Neural cell (in vitro differentiated cells): Measurements from ENCODE around the gene ARID4A. TPM values are rescaled to one million over a fixed set of nuclear protein-coding genes. Genes with fewer than 3 reads are reported as not detected.

Experiments
- H2AFZ ChIP-seq: fragments of 200-600, 300-800 bp; sonication (generic), shearing (Covaris generic); 2 replicates; pipeline ENCODE4 v1.6.0; 2014; ENCODE audit warnings: low read depth, mild to moderate bottlenecking, antibody characterized with exemption, low read length, moderate library complexity
- H3F3A ChIP-seq: fragments of 200-600 bp; shearing (Covaris generic); 2 replicates; pipeline ENCODE4 v1.6.1; 2016; ENCODE audit warnings: mild to moderate bottlenecking, moderate library complexity, mixed read lengths, antibody characterized with exemption, low read length; ENCODE audit not compliant: insufficient read depth, poor library complexity, severe bottlenecking
- H3K27ac ChIP-seq: fragments of 200-600, 300-800 bp; sonication (generic), shearing (Covaris generic); 2 replicates; pipeline ENCODE4 v1.5.1; 2014; ENCODE audit warnings: mild to moderate bottlenecking, low read length, moderate library complexity
- H3K27me3 ChIP-seq: fragments of 300-800, 200-600 bp; sonication (generic), shearing (Covaris generic); 2 replicates; pipeline ENCODE4 v1.6.0; 2014; ENCODE audit warnings: mild to moderate bottlenecking, low read depth, low read length, moderate library complexity; ENCODE audit not compliant: insufficient read depth
- H3K36me3 ChIP-seq: fragments of 300-800, 200-600 bp; sonication (generic), shearing (Covaris generic); 2 replicates; pipeline ENCODE4 v1.5.1; 2014; ENCODE audit warnings: mild to moderate bottlenecking, antibody characterized with exemption, low read length, moderate library complexity; ENCODE audit not compliant: insufficient read depth
- H3K4me2 ChIP-seq: fragments of 300-800, 200-600 bp; sonication (generic), shearing (Covaris generic); 2 replicates; pipeline ENCODE4 v1.6.0; 2014; ENCODE audit warnings: mild to moderate bottlenecking, low read length
- H3K4me3 ChIP-seq: fragments of 300-800, 200-600 bp; sonication (generic), shearing (Covaris generic); 2 replicates; pipeline ENCODE4 v1.5.1; 2014; ENCODE audit warnings: mild to moderate bottlenecking, low read length, moderate library complexity
- H3K79me2 ChIP-seq: fragments of 200-600 bp; shearing (Covaris generic); replicated peaks from 2 replicates; pipeline ENCODE4 v1.6.0; 2014; ENCODE audit warnings: mild to moderate bottlenecking, low read length, moderate library complexity; ENCODE audit not compliant: insufficient read depth
- H3K9ac ChIP-seq: fragments of 300-800, 200-600 bp; sonication (generic), shearing (Covaris generic); 2 replicates; pipeline ENCODE4 v1.6.1; 2016; ENCODE audit warnings: mild to moderate bottlenecking, low read length, mixed read lengths
- H3K9me2 ChIP-seq: fragments of 200-600 bp; shearing (Covaris generic); 2 replicates; pipeline ENCODE4 v1.6.1; 2016; ENCODE audit warnings: mild to moderate bottlenecking, low read length, mixed read lengths; ENCODE audit not compliant: insufficient read depth
- H3K9me3 ChIP-seq: fragments of 200-600, 300-800 bp; sonication (generic), shearing (Covaris generic); 2 replicates; pipeline ENCODE4 v1.6.1; 2016; ENCODE audit warnings: mild to moderate bottlenecking, mixed run types, low read length, moderate library complexity, mixed read lengths
- H4K20me1 ChIP-seq: fragments of 200-600 bp; shearing (Covaris generic); 2 replicates; pipeline ENCODE4 v1.6.1; 2016; ENCODE audit warnings: mild to moderate bottlenecking, mixed run types; ENCODE audit not compliant: insufficient read depth
- CTCF ChIP-seq: fragments of 450-650 bp; IDR thresholded peaks from 2 replicates; pipeline ENCODE4 v1.5.1; 2014; ENCODE audit warnings: antibody characterized with exemption, mild to moderate bottlenecking, moderate library complexity; ENCODE audit not compliant: poor library complexity, severe bottlenecking
- EP300 ChIP-seq: fragments of 450-650 bp; conservative IDR thresholded peaks from 2 replicates; pipeline ENCODE4 v1.6.1; 2014; ENCODE audit warnings: antibody characterized with exemption, mild to moderate bottlenecking, moderate library complexity; ENCODE audit not compliant: poor library complexity, severe bottlenecking
- EZH2 ChIP-seq: fragments of 200-600, 300-800 bp; shearing (Covaris generic), sonication (generic); IDR thresholded peaks from 2 replicates; pipeline ENCODE4 v1.6.1; 2014; ENCODE audit warnings: antibody characterized with exemption, low read length, borderline replicate concordance, mild to moderate bottlenecking; ENCODE audit not compliant: insufficient read depth, poor library complexity, severe bottlenecking
- MXI1 ChIP-seq: fragments of 450-650 bp; conservative IDR thresholded peaks from 2 replicates; pipeline ENCODE4 v1.6.1; 2014; ENCODE audit warnings: antibody characterized with exemption, mild to moderate bottlenecking; ENCODE audit not compliant: poor library complexity, severe bottlenecking
- POLR2AphosphoS5 ChIP-seq: IDR thresholded peaks from 2 replicates; pipeline ENCODE4 v1.6.1; 2012
- RAD21 ChIP-seq: fragments of 450-650 bp; conservative IDR thresholded peaks from 2 replicates; pipeline ENCODE4 v1.6.1; 2014; ENCODE audit warnings: antibody characterized with exemption, mild to moderate bottlenecking, moderate library complexity
- REST ChIP-seq: IDR thresholded peaks from 2 replicates; pipeline ENCODE4 v1.6.1; 2012; ENCODE audit warnings: borderline replicate concordance
- SMC3 ChIP-seq: fragments of 450-650 bp; conservative IDR thresholded peaks from 2 replicates; pipeline ENCODE4 v1.6.1; 2014; ENCODE audit warnings: antibody characterized with exemption, mild to moderate bottlenecking, moderate library complexity; ENCODE audit not compliant: poor library complexity
- TAF1 ChIP-seq: IDR thresholded peaks from 2 replicates; pipeline ENCODE4 v1.6.1; 2012; ENCODE audit warnings: low read depth
- polyA plus RNA-seq: library from polyadenylated mRNA; depleted of rRNA; stranded (reverse); fragments of >200 nt; gene quantifications from 2 replicates; pipeline ENCODE4 v1.2.3, GENCODE V29; 2014

The ARID4A gene
- polyA plus RNA-seq, 1 donor from 2014 or later = 38.5 TPM

- TF ChIP-seq TAF1 (no peak), MXI1 (no peak), SMC3 (no peak), CTCF (no peak), RAD21 (no peak), POLR2AphosphoS5 (no peak), EP300 (no peak), EZH2 (no peak), REST (no peak)
- H3K9me3 ChIP-seq = no peaks in the 10 kb centered on the region
- H3K27me3 ChIP-seq = no peaks in the 10 kb centered on the region
- H3K27ac ChIP-seq = no peak overlapping the region
- no peak overlapping the region for H3K9ac ChIP-seq
- H4K20me1 ChIP-seq = no peaks in the 10 kb centered on the region
- no peak overlapping the region for H3K4me3 ChIP-seq
- no peak overlapping the region for H3K4me2 ChIP-seq
- no peaks in the 10 kb centered on the region for H3K9me2 ChIP-seq
- H3K36me3 ChIP-seq = peaks cover 6% of the 10 kb centered on the region
- no peak overlapping the region for H2AFZ ChIP-seq
- H3F3A ChIP-seq = no peaks in the 10 kb centered on the region
- H3K79me2 ChIP-seq = peaks cover 54% of the 10 kb centered on the region
These were observed 22.7 kb upstream of the ARID4A start for GRCh38 chr14:58275527-58276190.

- H3K9me2 ChIP-seq = no peaks in the 10 kb centered on the region
- no peak overlapping the region for H3K27ac ChIP-seq
- H2AFZ ChIP-seq = no peak overlapping the region
- no peaks in the 10 kb centered on the region for H3F3A ChIP-seq
- peaks cover 5% of the 10 kb centered on the region for H3K36me3 ChIP-seq
- no peak overlapping the region for H3K4me2 ChIP-seq
- H3K79me2 ChIP-seq = peaks cover 59% of the 10 kb centered on the region
- H3K27me3 ChIP-seq = no peaks in the 10 kb centered on the region
- TF ChIP-seq CTCF (no peak), SMC3 (no peak)
- no peaks in the 10 kb centered on the region for H4K20me1 ChIP-seq
- no peak overlapping the region for H3K9ac ChIP-seq
- H3K4me3 ChIP-seq = no peak overlapping the region
- no peaks in the 10 kb centered on the region for H3K9me3 ChIP-seq
These were observed 22.1 kb upstream of the ARID4A start for GRCh38 chr14:58276208-58276607.
